GM12872 (cell line): ENCODE results near the gene TSC22D2.

Experiments used
- TF ChIP-seq, protein P1 (sequence below): IDR thresholded peaks from 3 replicates; pipeline ENCODE4 v1.5.1; 2011; ENCODE audit warnings: low read depth, mild to moderate bottlenecking, low read length, moderate library complexity; ENCODE audit not compliant: insufficient read depth

Gene TSC22D2

DNA sequence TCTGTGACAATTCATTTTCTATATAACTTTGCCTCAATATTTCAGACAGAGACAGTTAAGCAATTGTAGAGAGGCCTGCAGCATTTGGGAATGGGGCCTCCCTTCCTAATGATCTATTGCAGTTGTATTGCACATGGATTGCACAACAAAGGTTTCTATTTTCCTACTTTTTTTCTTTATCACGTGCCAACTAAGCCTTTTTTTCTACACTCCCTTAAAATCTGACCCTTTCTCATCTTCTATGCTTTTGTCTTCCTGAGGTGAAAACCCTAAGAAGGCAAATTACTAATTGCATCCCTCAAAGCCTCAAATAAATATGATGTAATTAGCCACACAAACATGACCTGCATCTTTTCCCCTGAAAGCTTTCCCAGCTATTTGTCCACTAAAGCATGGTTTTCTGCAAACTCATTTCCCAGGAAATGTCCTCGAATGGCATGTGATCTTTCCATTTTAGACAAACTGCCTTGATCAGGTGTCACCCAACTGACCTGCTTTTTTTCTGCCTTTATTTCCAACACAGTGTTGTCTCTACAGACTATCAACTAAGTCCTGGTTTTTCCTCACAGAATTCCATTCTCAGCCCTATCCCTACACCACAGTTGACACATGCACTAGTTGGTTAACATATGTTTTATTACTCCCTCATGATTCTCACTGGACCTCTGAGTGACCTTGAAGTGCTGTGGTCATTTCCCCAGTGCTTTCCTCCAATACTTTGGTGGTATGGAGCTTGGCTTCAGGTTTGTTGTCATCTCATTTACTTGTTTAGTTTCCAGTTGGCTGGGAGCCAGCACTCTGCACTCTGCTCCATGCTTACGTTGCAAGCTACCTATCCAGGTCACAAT lies 31.9 kb upstream of the TSC22D2 start:
- TF ChIP-seq, protein P1, sequence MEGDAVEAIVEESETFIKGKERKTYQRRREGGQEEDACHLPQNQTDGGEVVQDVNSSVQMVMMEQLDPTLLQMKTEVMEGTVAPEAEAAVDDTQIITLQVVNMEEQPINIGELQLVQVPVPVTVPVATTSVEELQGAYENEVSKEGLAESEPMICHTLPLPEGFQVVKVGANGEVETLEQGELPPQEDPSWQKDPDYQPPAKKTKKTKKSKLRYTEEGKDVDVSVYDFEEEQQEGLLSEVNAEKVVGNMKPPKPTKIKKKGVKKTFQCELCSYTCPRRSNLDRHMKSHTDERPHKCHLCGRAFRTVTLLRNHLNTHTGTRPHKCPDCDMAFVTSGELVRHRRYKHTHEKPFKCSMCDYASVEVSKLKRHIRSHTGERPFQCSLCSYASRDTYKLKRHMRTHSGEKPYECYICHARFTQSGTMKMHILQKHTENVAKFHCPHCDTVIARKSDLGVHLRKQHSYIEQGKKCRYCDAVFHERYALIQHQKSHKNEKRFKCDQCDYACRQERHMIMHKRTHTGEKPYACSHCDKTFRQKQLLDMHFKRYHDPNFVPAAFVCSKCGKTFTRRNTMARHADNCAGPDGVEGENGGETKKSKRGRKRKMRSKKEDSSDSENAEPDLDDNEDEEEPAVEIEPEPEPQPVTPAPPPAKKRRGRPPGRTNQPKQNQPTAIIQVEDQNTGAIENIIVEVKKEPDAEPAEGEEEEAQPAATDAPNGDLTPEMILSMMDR = no peak

DNA sequence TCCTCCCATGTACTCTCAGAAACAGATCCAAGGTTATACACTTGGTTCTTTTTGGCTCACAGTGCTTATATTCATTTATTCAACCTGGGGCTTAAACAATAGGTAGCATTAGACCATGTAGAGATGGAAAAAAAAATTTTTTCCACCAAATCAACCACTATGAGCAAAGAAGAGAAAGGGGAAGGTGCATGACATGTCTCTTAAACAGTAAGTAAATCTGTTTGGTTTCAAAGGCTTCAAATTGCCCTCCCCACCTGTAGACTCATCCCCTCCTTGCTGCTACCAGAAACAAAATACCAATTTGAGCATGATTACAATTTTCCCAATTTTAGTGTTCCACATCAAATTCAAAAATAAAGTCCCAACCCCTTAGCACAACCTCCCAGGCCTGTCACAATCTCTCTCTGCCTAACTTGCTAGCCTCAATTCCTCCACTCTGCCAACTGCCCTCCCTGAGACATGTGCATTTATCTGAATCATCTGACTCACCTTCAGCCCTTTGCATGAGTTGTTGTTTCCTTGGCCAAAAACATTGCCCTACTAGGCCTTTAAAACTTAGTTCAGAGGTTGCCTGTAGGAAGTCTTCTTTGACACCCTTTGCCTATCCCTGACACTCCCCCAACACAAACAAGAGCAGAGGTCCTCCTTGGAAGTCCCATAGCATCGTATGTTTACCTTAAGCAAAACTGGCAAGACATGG lies 30.3 kb upstream of the TSC22D2 start:
- TF ChIP-seq, protein P1 = no peak

DNA sequence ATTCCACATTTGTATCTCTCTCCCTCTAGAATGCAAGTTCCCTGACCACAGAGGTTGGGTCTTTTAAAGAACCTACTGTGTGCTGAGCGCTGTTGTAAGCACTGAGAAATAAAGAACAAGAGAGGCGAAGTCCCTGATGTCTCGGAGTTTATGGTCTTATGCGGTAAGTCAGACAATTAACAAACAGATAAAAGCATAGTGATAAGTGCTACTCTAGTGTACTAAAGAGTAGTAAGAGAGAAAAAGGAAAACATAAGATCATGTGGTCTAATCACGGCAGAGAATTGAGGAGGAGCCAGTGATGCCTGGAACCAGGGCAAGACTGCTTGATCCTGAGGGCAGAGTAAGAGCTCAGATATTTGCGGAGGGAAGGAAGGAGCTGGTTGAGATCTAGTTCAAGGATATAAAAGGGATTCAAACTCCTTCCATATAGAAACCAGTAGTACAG lies 29.8 kb upstream of the TSC22D2 start:
- TF ChIP-seq, protein P1 = no peak

DNA sequence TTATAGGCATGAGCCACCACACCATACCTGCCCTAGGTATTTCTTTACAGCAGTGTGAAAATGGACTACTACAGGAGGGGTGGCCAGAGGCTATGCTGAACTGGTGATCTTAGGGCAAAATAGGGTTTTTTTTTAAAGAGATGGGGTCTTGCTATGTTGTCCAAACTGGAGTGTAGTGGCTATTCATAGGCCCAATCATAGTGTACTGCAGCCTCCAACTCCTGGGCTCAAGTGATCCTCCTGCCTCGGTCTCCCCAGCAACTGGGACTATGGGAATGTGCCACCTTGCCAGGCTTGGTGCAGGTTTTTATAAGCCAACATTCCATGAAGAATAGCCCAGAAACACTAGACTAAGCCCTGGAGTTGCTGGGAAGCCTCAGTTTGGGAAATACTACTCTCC lies 28.6 kb upstream of the TSC22D2 start:
- TF ChIP-seq, protein P1 = no peak

DNA sequence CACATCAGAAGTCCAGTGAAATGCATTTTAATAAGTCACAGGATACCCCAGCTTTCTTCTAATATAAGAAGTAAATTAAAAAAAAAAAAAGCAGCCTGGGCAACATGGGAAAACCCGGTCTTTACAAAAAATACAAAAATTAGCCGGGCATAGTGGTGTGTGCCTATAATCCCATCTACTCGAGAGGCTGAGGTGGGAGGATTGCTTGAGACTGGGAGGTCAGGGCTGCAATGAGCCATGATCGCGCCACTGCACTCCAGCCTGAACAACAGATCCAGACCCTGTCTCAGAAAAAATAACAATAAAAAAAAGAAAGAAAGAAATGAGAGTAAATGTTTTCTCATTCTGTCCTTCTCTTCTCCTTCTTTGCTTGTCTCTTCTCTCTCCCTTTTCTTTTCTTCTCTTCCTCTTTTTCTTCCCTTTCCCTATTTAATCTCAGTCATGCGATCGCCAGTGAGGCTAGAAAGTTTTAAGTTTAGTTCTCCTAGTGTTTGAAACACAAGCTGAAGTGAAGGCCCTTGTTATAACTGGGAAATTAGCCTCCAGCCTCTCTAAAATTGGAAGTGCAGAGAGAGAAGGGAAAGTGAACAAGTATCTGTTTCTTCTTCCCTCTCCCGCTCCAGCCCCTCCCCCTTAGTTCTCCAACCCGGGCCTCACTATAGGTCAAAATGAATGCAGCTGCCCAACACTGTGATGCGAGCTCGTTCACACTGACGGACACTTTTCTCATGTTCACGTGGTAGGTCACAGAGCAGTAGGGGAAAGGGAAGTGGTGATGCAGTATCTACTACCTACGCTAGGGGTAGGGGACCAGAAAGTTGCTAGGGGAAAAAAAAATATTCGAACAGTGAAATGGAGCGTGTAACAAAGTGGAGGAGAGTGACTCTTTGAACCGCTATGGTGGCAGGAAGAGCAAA lies 23.5 kb upstream of the TSC22D2 start:
- TF ChIP-seq, protein P1 = peak; percentile 65

DNA sequence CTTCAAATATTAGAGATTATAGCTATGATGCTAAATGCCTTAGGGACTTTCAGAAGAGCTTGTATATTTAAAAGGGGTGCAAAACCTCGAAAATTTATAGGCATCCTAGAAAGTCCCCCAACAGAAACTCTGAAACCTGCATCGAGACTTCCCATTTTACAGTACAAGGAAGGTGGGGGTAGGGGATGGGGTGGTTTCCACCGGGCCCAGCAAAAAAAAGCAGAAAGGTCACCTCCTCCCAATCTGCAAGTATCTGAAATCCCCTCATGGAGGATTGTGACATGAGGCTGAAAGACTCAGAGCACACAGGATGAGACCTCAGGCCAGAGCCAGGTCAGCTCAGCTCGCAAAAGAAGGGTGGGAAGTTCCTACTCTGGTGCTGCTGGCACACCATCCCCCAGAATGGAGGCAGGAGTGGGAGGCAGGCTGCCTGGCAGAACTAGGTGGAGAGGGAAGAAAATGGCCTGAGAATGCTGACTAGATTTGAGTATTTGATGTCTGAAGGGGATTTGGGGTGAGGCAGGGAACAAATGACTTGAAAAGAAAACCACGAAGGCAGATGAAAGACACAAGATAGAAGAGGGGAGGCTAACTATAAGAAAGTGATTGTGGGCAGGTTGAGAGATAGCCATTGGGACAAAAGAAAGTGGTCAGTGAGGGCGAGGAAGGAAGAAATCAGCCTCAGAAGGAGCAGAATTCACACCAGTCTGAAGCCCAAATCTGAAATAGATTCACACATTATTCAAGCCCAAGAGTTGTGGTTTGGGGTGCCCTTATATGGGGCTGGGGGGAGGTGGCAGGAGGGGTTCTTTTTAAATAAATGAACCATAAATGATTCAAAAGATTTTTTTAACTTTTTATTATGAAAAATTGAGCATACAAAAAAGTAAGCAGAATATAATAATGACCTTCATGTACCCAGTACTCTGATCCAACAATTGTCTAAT lies 22.5 kb upstream of the TSC22D2 start:
- TF ChIP-seq, protein P1 = no peak
